ENCODE data around the gene CAPN2.

The CAPN2 gene

DNA sequence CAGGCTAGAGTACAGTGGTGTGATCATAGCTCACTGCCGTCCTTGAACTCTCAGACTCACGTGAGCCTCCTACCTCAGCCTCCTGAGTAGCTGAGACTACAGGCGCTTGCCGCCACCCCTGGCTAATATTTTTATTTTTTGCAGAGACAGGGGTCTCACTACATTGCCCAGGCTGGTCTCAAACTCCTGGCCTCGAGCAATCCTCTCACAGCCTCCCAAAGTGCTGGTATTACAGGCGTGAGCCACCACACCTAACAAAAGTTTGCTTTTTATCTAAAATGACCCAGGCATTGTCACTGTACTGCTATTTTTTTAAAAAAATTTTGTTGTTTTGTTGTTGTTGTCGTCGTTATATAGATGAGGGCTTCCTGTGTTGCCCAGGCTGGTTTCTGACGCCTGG is 46.4 kb downstream of the CAPN2 start:
- in situ Hi-C loops (cut with MboI; ENCODE audit: low sequenced_read_pairs), result no loop called here

DNA sequence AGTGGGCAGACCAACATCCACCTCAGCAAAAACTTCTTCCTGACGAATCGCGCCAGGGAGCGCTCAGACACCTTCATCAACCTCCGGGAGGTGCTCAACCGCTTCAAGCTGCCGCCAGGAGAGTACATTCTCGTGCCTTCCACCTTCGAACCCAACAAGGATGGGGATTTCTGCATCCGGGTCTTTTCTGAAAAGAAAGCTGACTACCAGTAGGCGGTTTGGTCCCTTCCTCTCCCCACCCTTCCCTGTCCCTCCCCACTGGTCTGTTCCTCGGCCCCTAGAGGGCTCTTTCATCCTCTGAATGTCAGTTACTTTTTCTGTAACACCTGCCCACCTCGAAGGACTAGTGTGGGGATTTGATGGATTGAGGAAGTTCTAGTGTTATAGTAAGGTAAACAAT is 46.9 kb downstream of the CAPN2 start:
- in situ Hi-C loops (cut with MboI; ENCODE audit: low sequenced_read_pairs), result no loop called here

DNA sequence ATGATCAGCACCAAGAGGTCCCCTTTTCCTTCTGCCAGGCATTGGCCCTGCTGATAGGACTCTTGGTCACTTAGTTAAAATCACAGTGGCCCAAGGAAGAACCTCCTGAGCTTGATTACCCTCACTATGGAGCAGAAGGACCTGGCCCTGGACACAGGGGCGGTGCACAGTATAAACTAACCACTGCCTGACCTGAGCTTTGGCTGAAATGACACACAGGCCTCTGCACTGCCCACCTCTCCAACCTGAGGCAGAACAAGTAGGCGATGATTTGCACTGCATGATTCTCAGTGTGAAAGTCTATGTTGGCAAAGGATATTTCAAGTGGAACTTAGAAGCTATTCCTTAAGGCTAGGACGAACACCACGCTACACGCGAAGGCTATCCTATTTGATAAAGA is 48.5 kb downstream of the CAPN2 start:
- in situ Hi-C loops (cut with MboI; ENCODE audit: low sequenced_read_pairs), result no loop called here

DNA sequence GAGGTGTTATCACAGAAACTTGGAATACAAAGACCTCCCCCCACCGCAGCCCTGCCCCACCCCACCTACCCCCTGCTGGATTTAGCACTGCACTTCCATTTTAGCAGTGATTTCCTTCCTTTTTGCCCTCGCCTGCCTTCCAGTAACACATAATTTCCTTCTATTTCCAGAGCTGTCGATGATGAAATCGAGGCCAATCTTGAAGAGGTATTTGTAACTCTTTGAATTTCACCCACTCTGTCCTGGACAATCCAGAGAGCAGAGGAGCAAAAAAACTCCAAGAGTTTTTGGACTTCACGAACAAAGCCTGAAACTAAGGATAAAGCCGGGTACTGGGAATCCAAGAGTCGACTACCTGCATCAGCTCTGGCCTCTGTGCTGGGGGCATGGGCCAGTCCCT is 49.1 kb downstream of the CAPN2 start:
- in situ Hi-C loops (cut with MboI; ENCODE audit: low sequenced_read_pairs), result no loop called here

DNA sequence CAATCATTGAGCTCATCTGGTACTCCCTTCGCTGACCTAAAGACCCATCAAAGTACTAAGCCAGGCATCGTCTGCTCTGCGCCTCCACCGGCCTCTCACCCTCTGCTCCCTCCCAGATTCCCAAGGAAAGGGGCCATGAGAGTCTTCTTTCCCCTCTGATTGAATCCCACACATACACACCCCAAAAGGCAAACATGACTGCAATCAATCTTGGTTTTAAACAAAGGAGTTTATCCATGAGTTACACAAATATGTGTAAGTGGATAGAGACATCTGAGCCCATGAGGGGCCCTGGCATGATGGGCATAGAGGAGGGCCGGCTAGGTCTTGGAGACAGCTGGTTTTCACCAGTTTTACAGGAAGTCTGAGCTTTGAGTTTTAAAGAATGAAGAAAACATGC is 50.9 kb downstream of the CAPN2 start:
- in situ Hi-C loops (cut with MboI; ENCODE audit: low sequenced_read_pairs), result no loop called here

DNA sequence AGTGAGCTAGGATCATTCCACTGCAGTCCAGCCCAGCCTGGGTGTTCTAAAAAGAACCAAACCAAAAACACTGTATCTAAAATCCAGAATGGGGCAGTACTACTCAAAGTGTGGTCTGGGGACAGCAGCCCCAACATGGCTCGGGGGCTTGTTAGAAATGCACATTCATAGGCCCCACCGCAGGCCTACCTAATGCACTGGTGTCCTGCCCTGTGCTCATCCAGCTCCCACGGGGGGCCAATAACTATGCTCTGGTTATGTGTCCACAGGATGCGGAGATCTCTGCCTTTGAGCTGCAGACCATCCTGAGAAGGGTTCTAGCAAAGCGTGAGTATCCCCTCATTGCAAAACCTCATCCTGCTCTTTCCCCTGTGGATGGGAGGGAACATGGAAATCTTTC is 51.5 kb downstream of the CAPN2 start:
- in situ Hi-C loops (cut with MboI; ENCODE audit: low sequenced_read_pairs), result no loop called here

DNA sequence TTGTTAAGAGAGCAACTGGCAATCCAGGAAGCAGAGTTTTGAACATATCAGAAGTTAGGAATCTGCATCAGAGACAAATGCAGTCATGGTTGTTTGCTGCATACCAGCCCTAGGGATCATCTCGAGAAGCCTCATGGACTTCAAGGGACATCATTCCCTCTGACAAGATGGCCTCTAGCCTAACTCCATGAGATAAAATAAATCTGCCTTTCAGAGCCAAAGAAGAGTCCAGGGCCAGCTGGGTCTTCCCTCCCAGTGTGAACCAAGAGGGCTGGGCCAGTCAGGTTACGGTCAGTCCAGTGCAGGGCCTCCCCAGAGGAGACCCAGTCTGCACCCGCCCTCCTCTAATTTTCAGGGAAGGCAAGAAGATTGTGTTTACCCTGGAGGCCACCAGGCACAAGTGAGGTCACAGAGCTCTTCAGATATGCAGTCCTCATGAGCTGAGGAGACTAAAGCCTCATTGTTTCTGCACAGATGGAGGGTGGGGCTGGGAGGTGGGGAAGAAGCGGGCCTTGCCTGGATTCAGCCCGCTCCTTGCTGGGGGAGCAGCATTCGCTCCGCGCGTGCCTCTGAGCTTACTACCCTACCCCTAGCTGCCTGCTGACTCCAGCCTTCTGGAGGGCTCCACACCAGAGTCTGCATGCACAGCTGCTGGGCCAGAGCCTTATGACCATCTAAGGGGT is 52.8 kb downstream of the CAPN2 start:
- in situ Hi-C loops (cut with MboI; ENCODE audit: low sequenced_read_pairs), result no loop called here

DNA sequence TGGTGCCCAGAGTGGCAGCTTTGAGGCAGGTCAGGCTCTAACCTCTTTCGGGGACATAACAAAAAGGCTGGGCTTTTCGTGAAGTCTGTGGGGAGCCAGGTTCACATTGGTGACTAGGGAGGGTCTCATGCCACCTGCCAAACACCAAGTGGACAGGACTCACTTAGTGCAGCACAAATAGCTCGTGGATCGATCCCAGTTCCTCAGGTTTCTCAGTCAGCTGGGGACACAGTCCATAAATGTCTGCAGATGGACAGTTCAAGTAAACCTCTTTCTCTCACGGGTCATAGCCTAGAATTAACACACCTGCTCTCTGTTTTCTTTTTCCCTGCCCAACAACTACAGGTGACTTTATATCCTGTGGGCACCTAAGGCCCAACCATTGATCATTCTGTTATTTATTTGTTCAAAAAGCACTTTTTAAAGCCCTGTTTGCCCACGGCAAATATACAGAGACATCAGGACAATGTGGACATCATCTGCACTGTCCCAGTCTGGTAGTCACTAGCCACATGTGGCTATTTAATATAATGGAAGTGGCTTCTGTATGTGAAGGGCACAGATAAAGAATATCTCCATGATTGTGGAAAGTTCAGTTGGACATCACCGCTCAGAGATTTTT is 53.5 kb downstream of the CAPN2 start:
- in situ Hi-C loops (cut with MboI; ENCODE audit: low sequenced_read_pairs), result no loop called here

DNA sequence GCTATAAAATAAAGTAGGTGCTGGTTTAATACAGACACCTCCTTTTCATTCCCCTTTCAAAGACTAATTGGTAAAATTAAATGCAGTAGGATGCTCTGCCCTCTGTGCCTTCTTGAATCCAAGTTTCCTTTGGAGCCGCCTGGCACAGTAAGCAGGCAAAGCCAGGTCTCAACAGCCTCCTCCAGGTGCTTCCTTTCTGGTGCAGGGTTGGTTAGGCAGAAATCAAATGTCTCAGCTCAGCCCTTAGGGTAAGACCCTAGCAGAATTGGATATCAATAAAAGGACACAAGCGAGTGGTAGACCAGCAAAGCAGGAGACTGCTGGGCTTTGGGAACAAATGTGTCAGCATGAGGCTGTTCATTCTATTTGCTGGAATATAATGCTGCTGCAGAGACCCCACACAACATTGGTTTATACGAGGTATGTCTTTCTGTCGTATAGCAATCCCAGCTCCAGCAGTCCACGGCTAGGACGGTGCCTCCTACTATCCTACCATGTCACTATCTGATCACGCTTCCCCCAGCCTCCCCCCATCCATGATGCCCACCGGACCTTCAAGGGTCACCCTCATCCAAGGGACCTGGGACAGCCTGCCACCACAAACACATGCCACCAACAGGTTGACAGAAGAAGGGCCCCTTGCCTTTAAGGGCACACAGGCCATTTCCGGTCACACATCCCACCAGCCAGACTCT is 58.4 kb downstream of the CAPN2 start:
- in situ Hi-C loops (cut with MboI; ENCODE audit: low sequenced_read_pairs), result no loop called here

DNA sequence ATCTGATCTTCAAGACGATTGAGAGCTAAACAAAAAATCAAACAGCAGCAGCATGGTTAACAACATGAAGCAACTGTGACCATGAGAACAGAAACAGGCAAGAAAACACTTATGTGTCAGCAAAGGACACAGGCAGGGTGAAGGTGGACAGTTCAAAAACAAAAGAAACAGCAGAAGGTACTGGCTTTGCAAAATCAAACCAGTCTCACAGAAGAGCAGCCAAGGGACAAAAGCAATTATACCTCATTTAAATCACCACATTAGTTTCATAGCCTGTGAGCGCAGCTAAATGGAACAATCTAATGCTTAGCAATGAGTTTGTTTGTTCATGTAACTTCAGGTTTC is 59.1 kb downstream of the CAPN2 start:
- in situ Hi-C loops (cut with MboI; ENCODE audit: low sequenced_read_pairs), result no loop called here

DNA sequence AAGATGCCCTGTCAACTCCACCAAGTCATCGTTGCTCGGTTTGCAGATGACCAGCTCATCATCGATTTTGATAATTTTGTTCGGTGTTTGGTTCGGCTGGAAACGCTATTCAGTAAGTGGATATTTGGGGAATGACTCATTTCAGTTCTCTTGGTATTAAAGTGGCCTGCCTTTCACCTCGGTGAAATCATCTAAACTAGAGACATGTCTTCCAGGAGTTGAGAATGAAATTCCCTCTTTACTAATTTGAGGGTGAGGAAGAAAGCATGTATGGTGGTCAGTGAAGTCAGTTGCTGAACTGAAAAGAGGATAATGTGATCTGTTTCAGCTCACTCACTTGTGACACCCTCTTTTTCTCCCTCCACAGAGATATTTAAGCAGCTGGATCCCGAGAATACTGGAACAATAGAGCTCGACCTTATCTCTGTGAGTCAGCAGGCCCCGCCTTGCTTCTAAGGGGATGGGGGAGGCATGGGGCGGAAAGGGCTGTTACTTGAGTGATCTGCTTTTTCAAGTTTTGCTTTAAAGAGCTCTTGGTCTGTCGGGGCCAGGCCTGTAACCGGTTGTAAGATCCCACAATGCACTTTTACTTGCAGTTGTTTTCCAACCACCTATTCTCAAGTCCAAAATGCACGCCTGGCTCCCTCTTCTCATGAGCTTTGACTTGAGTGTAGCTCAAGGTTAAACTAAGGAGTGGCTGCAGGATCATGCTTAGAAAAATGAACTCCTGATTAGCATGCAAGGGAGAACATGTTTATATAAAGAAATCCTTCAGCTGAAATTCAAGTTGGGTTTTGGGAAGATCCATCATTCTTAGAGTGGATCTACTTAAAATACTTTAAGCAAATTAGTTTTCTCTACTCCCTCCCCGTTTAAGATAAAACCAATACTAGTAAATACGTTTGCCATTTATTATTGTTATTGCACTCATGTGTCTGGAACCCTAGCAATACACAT is 59.8 kb downstream of the CAPN2 start:
- in situ Hi-C loops (cut with MboI; ENCODE audit: low sequenced_read_pairs), result no loop called here

DNA sequence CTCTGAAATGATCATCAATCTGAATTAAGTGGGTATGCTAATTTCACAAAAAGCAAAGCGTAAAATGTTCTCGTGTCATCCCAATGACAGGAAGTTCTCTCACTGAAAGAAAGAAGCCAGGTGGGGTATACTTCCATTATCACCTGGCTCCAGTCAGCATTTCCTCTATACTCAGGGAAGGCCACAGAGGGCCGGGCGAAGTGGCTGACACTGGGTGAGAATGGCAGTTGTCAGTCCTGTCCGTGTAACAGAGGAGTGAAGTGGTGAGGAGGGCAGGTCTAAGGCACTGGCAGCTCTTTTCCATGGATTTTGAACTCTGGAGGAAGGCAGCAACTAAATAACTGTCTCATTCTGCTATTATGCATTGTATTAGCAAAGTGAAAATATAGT is 60.4 kb downstream of the CAPN2 start:
- in situ Hi-C loops (cut with MboI; ENCODE audit: low sequenced_read_pairs), result no loop called here

DNA sequence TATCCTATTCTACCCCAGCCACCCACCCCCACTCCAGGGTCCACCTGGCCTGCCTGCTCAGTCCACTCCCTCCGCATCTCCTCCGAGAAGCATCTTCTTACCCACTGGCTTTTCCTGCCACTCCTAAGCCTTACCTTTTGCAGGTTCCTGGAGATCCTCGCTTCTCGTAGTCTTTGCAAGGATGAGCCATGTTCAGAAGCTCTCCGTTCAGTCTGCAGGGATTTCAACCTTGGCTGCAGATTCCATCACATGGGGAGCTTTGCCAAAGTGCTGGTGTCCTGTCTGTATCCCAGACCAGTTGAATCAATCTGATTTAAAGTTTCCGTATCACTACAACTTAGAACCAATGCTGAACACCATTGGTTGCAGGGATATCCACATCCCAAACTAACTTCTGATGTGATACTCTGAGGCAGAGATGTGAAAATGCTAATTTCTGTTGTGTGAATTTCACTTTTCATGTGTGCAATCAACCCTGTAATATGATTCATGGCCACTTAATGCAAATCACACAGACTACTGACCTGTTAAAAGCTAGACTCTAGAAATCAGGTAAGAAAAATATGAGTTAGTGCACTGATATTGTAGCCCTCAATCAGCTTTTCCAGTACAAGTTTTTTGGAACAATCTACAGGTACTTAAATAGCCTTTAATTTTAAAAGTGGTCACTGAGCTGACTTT is 61.9 kb downstream of the CAPN2 start:
- in situ Hi-C loops (cut with MboI; ENCODE audit: low sequenced_read_pairs), result no loop called here

DNA sequence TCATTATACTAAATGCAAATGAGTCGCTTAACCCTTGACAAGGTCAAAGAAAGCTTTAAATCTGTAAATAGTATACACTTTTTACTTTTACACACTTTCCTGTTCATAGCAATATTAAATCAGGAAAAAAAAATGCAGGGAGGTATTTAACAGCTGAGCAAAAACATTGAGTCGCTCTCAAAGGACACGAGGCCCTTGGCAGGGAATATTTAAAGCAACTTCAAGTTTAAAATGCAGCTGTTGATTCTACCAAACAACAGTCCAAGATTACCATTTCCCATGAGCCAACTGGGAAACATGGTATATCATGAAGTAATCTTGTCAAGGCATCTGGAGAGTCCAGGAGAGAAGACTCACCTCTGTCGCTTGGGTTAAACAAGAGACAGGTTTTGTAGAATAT is 62.7 kb downstream of the CAPN2 start:
- in situ Hi-C loops (cut with MboI; ENCODE audit: low sequenced_read_pairs), result no loop called here

DNA sequence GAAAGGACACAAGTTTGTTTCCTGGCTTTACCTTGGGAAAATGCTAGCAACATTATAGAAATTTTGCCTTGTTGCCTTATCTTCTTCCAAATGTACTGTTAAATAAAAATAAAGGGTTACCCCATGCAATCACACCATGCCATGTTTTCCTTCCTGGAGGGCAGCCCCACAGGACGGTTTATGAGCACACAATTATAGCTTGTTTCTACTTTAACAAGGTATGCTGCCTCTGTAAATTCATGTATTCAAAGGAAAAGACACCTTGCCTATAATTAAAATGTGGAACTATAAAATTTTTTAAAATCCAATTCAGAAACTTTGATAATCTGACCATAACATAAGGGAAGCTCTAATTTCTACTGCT is 63.4 kb downstream of the CAPN2 start:
- in situ Hi-C loops (cut with MboI; ENCODE audit: low sequenced_read_pairs), result no loop called here

DNA sequence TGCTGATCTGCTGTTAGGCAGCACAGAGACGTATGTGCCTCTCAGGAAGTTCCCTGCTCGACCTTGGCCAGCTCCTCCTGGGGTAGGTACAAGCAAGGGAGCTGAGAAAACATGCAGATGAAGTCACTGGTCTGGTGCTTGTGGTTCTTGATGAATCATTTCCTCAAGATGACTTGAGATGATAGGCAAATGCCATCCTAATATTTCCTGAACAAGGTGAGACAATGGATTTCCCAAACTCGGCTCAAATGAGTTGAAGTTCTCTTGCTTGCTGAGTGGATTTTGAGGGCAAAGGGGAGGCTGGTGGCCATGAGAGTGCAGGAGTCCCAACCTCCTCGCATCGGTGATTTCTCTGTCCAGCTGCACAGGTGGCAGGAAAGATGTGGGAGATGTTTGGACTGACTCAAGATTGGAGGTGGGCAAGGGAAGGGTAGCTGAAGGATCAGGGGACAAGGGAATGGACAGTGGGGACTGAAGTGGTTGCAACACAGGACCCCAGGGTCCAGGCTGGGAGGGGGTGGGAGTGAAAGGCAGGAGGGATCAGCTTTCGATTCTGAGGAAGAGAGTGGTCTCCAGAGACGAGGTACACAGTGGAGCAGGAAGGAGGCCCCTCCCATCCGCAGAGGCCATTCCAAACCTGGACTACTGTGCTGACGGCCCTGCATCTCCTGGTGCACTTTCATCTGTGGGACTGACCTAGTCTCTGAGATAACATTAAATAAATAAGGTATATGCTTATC is 63.9 kb downstream of the CAPN2 start:
- in situ Hi-C loops (cut with MboI; ENCODE audit: low sequenced_read_pairs), result no loop called here

DNA sequence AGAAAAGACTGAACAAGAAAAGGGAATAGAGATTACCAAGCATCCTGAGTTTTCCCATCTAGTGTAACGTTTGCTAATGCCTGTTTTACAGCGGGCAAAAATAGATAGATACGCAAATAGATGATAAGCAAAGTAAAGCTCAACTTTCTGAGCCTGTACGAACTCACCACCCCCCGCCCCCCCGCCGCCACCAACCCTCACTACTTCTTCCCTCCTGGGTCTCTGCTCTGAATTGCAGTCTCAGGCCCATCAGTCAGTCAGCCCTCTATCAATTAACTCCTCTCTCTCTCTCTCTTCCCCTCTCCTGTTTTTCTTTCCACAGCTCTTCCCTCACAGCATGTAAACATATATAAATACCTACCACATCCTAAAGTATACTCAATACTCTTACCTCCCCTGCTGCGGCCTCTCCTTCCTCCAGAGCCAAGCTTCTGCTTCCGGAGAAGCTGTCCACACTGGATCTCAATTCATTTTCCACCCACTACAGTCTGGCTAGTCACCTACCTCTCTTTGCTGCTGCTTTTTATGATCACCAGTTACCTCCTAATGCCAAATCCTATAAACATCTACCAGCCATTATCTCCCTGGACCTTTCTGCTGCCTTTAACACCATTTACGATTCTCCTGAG is 64.6 kb downstream of the CAPN2 start:
- in situ Hi-C loops (cut with MboI; ENCODE audit: low sequenced_read_pairs), result no loop called here

DNA sequence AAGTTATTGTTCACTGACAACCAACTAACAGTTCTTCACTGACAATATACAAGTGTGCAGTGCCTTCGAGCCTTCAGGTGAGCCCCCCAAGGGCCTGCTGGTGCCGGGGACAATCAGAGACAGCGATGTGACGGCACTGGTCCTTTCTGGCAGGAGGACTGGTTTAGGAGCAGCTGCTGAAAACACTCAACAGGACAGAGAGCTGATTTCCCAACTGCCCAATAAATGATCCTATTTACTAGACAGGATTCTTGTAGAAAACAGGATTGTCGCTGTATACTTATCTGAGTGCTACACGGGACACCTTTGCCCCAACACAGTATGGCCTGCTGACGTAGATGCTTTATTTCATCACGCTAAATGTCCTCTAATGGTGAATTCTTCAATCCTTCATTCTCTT is 68.0 kb downstream of the CAPN2 start:
- in situ Hi-C loops (cut with MboI; ENCODE audit: low sequenced_read_pairs), result no loop called here

DNA sequence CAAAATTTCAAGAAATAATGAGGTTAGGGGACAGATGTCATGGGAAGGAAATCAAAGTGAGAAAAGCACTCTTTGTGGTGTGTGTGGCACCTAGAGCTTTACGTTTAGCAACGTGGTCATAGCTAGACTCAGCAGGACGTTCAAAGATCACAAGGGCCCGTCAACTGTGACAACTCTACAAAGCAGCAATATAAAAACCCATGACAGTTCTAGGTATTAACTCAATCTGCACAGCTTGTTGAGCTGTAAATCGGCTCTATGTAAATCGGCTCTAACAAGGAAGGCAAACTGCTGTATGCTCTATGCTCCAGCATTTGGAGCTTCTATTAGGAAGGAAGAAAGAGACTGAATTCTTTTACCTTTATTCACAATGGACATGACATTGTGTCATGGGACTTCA is 68.6 kb downstream of the CAPN2 start:
- in situ Hi-C loops (cut with MboI; ENCODE audit: low sequenced_read_pairs), result no loop called here

DNA sequence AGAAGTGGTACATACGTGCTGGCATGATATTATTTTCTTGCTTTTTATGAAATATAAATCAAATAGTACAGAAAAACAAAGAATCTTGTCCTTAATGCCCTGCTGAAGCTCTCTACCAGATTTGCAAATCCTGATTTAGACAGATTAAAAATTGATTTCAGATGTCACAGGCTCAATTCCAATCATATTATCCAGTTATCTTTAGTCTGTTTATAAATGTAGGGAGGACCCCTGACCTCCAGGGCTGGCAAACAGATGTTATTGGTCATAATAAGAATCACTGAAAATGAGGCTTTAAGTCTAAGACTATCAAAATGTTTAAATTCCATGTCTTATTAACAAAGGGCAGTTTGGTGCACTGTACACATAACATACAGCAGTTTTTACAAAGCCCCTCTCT is 71.3 kb downstream of the CAPN2 start:
- in situ Hi-C loops (cut with MboI; ENCODE audit: low sequenced_read_pairs), result no loop called here

Measured in HL-60/S4 treated with phorbol 12-myristate 13-acetate at 8.2 ng/mL for 4 days and 3 days (cell line).